Neural cell (in vitro differentiated cells): ENCODE measurements around the gene YPEL1. TPM values are rescaled to one million over a fixed set of nuclear protein-coding genes. Genes with fewer than 3 reads are reported as not detected.

Experiments
- H2AFZ ChIP-seq: fragments of 200-600, 300-800 bp; sonication (generic), shearing (Covaris generic); 2 replicates; pipeline ENCODE4 v1.6.0; 2014; ENCODE audit warnings: low read depth, mild to moderate bottlenecking, antibody characterized with exemption, low read length, moderate library complexity
- H3F3A ChIP-seq: fragments of 200-600 bp; shearing (Covaris generic); 2 replicates; pipeline ENCODE4 v1.6.1; 2016; ENCODE audit warnings: mild to moderate bottlenecking, moderate library complexity, mixed read lengths, antibody characterized with exemption, low read length; ENCODE audit not compliant: insufficient read depth, poor library complexity, severe bottlenecking
- H3K27ac ChIP-seq: fragments of 200-600, 300-800 bp; sonication (generic), shearing (Covaris generic); 2 replicates; pipeline ENCODE4 v1.5.1; 2014; ENCODE audit warnings: mild to moderate bottlenecking, low read length, moderate library complexity
- H3K27me3 ChIP-seq: fragments of 300-800, 200-600 bp; sonication (generic), shearing (Covaris generic); 2 replicates; pipeline ENCODE4 v1.6.0; 2014; ENCODE audit warnings: mild to moderate bottlenecking, low read depth, low read length, moderate library complexity; ENCODE audit not compliant: insufficient read depth
- H3K36me3 ChIP-seq: fragments of 300-800, 200-600 bp; sonication (generic), shearing (Covaris generic); 2 replicates; pipeline ENCODE4 v1.5.1; 2014; ENCODE audit warnings: mild to moderate bottlenecking, antibody characterized with exemption, low read length, moderate library complexity; ENCODE audit not compliant: insufficient read depth
- H3K4me2 ChIP-seq: fragments of 300-800, 200-600 bp; sonication (generic), shearing (Covaris generic); 2 replicates; pipeline ENCODE4 v1.6.0; 2014; ENCODE audit warnings: mild to moderate bottlenecking, low read length
- H3K4me3 ChIP-seq: fragments of 300-800, 200-600 bp; sonication (generic), shearing (Covaris generic); 2 replicates; pipeline ENCODE4 v1.5.1; 2014; ENCODE audit warnings: mild to moderate bottlenecking, low read length, moderate library complexity
- H3K79me2 ChIP-seq: fragments of 200-600 bp; shearing (Covaris generic); replicated peaks from 2 replicates; pipeline ENCODE4 v1.6.0; 2014; ENCODE audit warnings: mild to moderate bottlenecking, low read length, moderate library complexity; ENCODE audit not compliant: insufficient read depth
- H3K9ac ChIP-seq: fragments of 300-800, 200-600 bp; sonication (generic), shearing (Covaris generic); 2 replicates; pipeline ENCODE4 v1.6.1; 2016; ENCODE audit warnings: mild to moderate bottlenecking, low read length, mixed read lengths
- H3K9me2 ChIP-seq: fragments of 200-600 bp; shearing (Covaris generic); 2 replicates; pipeline ENCODE4 v1.6.1; 2016; ENCODE audit warnings: mild to moderate bottlenecking, low read length, mixed read lengths; ENCODE audit not compliant: insufficient read depth
- H3K9me3 ChIP-seq: fragments of 200-600, 300-800 bp; sonication (generic), shearing (Covaris generic); 2 replicates; pipeline ENCODE4 v1.6.1; 2016; ENCODE audit warnings: mild to moderate bottlenecking, mixed run types, low read length, moderate library complexity, mixed read lengths
- H4K20me1 ChIP-seq: fragments of 200-600 bp; shearing (Covaris generic); 2 replicates; pipeline ENCODE4 v1.6.1; 2016; ENCODE audit warnings: mild to moderate bottlenecking, mixed run types; ENCODE audit not compliant: insufficient read depth
- EP300 ChIP-seq: fragments of 450-650 bp; conservative IDR thresholded peaks from 2 replicates; pipeline ENCODE4 v1.6.1; 2014; ENCODE audit warnings: antibody characterized with exemption, mild to moderate bottlenecking, moderate library complexity; ENCODE audit not compliant: poor library complexity, severe bottlenecking
- EZH2 ChIP-seq: fragments of 200-600, 300-800 bp; shearing (Covaris generic), sonication (generic); IDR thresholded peaks from 2 replicates; pipeline ENCODE4 v1.6.1; 2014; ENCODE audit warnings: antibody characterized with exemption, low read length, borderline replicate concordance, mild to moderate bottlenecking; ENCODE audit not compliant: insufficient read depth, poor library complexity, severe bottlenecking
- MXI1 ChIP-seq: fragments of 450-650 bp; conservative IDR thresholded peaks from 2 replicates; pipeline ENCODE4 v1.6.1; 2014; ENCODE audit warnings: antibody characterized with exemption, mild to moderate bottlenecking; ENCODE audit not compliant: poor library complexity, severe bottlenecking
- POLR2AphosphoS5 ChIP-seq: IDR thresholded peaks from 2 replicates; pipeline ENCODE4 v1.6.1; 2012
- RAD21 ChIP-seq: fragments of 450-650 bp; conservative IDR thresholded peaks from 2 replicates; pipeline ENCODE4 v1.6.1; 2014; ENCODE audit warnings: antibody characterized with exemption, mild to moderate bottlenecking, moderate library complexity
- REST ChIP-seq: IDR thresholded peaks from 2 replicates; pipeline ENCODE4 v1.6.1; 2012; ENCODE audit warnings: borderline replicate concordance
- SMC3 ChIP-seq: fragments of 450-650 bp; conservative IDR thresholded peaks from 2 replicates; pipeline ENCODE4 v1.6.1; 2014; ENCODE audit warnings: antibody characterized with exemption, mild to moderate bottlenecking, moderate library complexity; ENCODE audit not compliant: poor library complexity
- TAF1 ChIP-seq: IDR thresholded peaks from 2 replicates; pipeline ENCODE4 v1.6.1; 2012; ENCODE audit warnings: low read depth
- polyA plus RNA-seq: library from polyadenylated mRNA; depleted of rRNA; stranded (reverse); fragments of >200 nt; gene quantifications from 2 replicates; pipeline ENCODE4 v1.2.3, GENCODE V29; 2014
- TF ChIP-seq, protein P1 (sequence below): fragments of 450-650 bp; IDR thresholded peaks from 2 replicates; pipeline ENCODE4 v1.5.1; 2014; ENCODE audit warnings: antibody characterized with exemption, mild to moderate bottlenecking, moderate library complexity; ENCODE audit not compliant: poor library complexity, severe bottlenecking

Gene YPEL1
- polyA plus RNA-seq, 1 donor from 2014 or later, result 38.0 TPM

DNA sequence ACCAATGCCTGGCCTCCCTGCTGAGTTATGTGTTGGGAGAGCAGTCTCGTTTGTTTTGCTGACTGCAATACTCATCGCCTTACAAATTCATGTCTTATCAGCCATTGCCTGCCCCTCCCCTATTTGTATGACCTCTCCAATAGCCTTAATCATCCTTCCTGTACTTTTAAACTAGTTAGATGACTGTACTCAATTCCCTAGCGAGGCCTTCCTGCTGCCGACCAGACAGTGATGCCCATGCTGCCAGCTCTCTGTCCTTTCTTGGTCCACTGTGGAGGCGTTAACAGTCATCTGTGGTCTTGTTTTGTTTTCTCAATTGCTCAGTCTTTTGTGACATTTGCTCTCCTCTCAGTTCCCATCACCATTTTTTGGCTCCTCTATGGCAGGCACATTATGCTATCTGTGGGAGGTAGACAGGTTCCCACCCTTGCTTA, 20.3 kb upstream of the YPEL1 start:
- H3F3A ChIP-seq, result no peaks in the 10 kb centered on the region
- H3K79me2 ChIP-seq, result no peaks in the 10 kb centered on the region
- H3K4me2 ChIP-seq, result no peak overlapping the region
- H3K36me3 ChIP-seq, result no peaks in the 10 kb centered on the region
- no peak overlapping the region for H3K27ac ChIP-seq
- H3K9me3 ChIP-seq, result no peaks in the 10 kb centered on the region
- no peak overlapping the region for H3K4me3 ChIP-seq
- no peak for TF ChIP-seq EP300
- no peak for TF ChIP-seq MXI1
- TF ChIP-seq RAD21, result no peak
- no peak for TF ChIP-seq EZH2
- TF ChIP-seq SMC3, result no peak
- no peak for TF ChIP-seq TAF1
- TF ChIP-seq POLR2AphosphoS5, result no peak
- TF ChIP-seq REST, result no peak
- TF ChIP-seq, protein P1, sequence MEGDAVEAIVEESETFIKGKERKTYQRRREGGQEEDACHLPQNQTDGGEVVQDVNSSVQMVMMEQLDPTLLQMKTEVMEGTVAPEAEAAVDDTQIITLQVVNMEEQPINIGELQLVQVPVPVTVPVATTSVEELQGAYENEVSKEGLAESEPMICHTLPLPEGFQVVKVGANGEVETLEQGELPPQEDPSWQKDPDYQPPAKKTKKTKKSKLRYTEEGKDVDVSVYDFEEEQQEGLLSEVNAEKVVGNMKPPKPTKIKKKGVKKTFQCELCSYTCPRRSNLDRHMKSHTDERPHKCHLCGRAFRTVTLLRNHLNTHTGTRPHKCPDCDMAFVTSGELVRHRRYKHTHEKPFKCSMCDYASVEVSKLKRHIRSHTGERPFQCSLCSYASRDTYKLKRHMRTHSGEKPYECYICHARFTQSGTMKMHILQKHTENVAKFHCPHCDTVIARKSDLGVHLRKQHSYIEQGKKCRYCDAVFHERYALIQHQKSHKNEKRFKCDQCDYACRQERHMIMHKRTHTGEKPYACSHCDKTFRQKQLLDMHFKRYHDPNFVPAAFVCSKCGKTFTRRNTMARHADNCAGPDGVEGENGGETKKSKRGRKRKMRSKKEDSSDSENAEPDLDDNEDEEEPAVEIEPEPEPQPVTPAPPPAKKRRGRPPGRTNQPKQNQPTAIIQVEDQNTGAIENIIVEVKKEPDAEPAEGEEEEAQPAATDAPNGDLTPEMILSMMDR, result no peak
- no peaks in the 10 kb centered on the region for H3K9me2 ChIP-seq
- H3K27me3 ChIP-seq, result no peaks in the 10 kb centered on the region
- H4K20me1 ChIP-seq, result no peaks in the 10 kb centered on the region
- no peak overlapping the region for H3K9ac ChIP-seq
- no peak overlapping the region for H2AFZ ChIP-seq

GRCh38 chr22:21754523-21754922, 18.9 kb upstream of the YPEL1 start:
- no peak overlapping the region for H3K4me2 ChIP-seq
- H3K4me3 ChIP-seq, result no peak overlapping the region
- no peak overlapping the region for H3K27ac ChIP-seq
- no peaks in the 10 kb centered on the region for H3K27me3 ChIP-seq
- no peaks in the 10 kb centered on the region for H4K20me1 ChIP-seq
- no peaks in the 10 kb centered on the region for H3F3A ChIP-seq
- H3K9me3 ChIP-seq, result no peaks in the 10 kb centered on the region
- H2AFZ ChIP-seq, result no peak overlapping the region
- H3K9ac ChIP-seq, result no peak overlapping the region
- no peaks in the 10 kb centered on the region for H3K9me2 ChIP-seq
- TF ChIP-seq REST (no peak), SMC3 (no peak), TAF1 (no peak), EP300 (no peak), EZH2 (no peak), MXI1 (no peak), POLR2AphosphoS5 (no peak)
- H3K79me2 ChIP-seq, result no peaks in the 10 kb centered on the region
- no peaks in the 10 kb centered on the region for H3K36me3 ChIP-seq
